GM19438 (cell line): ENCODE results near the gene RASA3.
A peak's percentile ranks its signal among the peaks of the same experiment; 100 is the strongest.
"Not testable (repeated sequence)": the region's sequence is repeated elsewhere in the genome, so short reads cannot be mapped to it uniquely, and the experiment has no call there.

Experiments
- ATAC-seq: cut with Tn5 transposase; IDR thresholded peaks from one replicate; pipeline ENCODE4 v1.9.1; 2021; ENCODE audit warnings: low read depth; ENCODE audit not compliant: unreplicated experiment

RASA3 gene

GRCh38 chr13:114128624-114129522, 3.5 kb downstream of the RASA3 start:
- ATAC-seq, result peak; percentile 47

- no peak for ATAC-seq
Measured at GRCh38 chr13:114128348-114128623, 4.1 kb downstream of the RASA3 start.

GRCh38 chr13:114127473-114128347, 4.7 kb downstream of the RASA3 start:
- ATAC-seq, result no peak

- ATAC-seq, result no peak
Measured at GRCh38 chr13:114126789-114127472, 5.5 kb downstream of the RASA3 start.

- not testable (repeated sequence) for ATAC-seq
Measured at GRCh38 chr13:114126086-114126485, 6.3 kb downstream of the RASA3 start.

GRCh38 chr13:114125589-114125988, 6.8 kb downstream of the RASA3 start:
- ATAC-seq, result no peak

GRCh38 chr13:114124921-114125320, 7.5 kb downstream of the RASA3 start:
- no peak for ATAC-seq

- ATAC-seq, result no peak
Measured at GRCh38 chr13:114124431-114124830, 8.0 kb downstream of the RASA3 start.

GRCh38 chr13:114123876-114124275, 8.5 kb downstream of the RASA3 start:
- no peak for ATAC-seq

GRCh38 chr13:114123448-114123847, 9.0 kb downstream of the RASA3 start:
- no peak for ATAC-seq

GRCh38 chr13:114122591-114123211, 9.7 kb downstream of the RASA3 start:
- no peak for ATAC-seq

GRCh38 chr13:114122127-114122511, 10.3 kb downstream of the RASA3 start:
- no peak for ATAC-seq

- no peak for ATAC-seq
Measured at GRCh38 chr13:114121496-114122126, 10.8 kb downstream of the RASA3 start.

GRCh38 chr13:114121031-114121430, 11.4 kb downstream of the RASA3 start:
- no peak for ATAC-seq

GRCh38 chr13:114120591-114121011, 11.8 kb downstream of the RASA3 start:
- ATAC-seq, result no peak

GRCh38 chr13:114119196-114119595, 13.2 kb downstream of the RASA3 start:
- ATAC-seq, result no peak

GRCh38 chr13:114118511-114119123, 13.8 kb downstream of the RASA3 start:
- ATAC-seq, result no peak

GRCh38 chr13:114118086-114118485, 14.3 kb downstream of the RASA3 start:
- ATAC-seq, result no peak

GRCh38 chr13:114117341-114117874, 15.0 kb downstream of the RASA3 start:
- not testable (repeated sequence) for ATAC-seq
